NCI-H524 treated with DMSO at 0.1 percent for 48 hours (cell line): Measurements from ENCODE around the gene CLN6.

Experiments
- DNase-seq: peaks from one replicate; lab custom pipeline; 2025; lab: John Stamatoyannopoulos, UW

CLN6 gene

GRCh38 chr15:68229386-68230156 is at the start of gene CLN6:
Gene CLN6 (minus strand): TSS chr15:68229728. CDS start chr15:68229584, 144 bp downstream.
- DNase-seq: peak; percentile 22

- peak; percentile 16 for DNase-seq
Observed at GRCh38 chr15:68278595-68279405, 49.3 kb upstream of the CLN6 start.

GRCh38 chr15:68278345-68278594 is 48.7 kb upstream of the CLN6 start:
- no peak for DNase-seq

- peak; percentile 64 for DNase-seq
Observed at GRCh38 chr15:68277603-68278344, 48.2 kb upstream of the CLN6 start, which contains the start of gene FEM1B. Gene FEM1B (plus strand): TSS chr15:68277745. CDS start chr15:68278418, 673 bp downstream.

GRCh38 chr15:68277131-68277602 is 47.6 kb upstream of the CLN6 start:
- DNase-seq: peak; percentile 44

GRCh38 chr15:68276668-68277067 is 47.1 kb upstream of the CLN6 start:
- DNase-seq: no peak

- no peak for DNase-seq
Observed at GRCh38 chr15:68275165-68275746, 45.7 kb upstream of the CLN6 start.

- DNase-seq: no peak
Observed at GRCh38 chr15:68274201-68274848, 44.8 kb upstream of the CLN6 start.

GRCh38 chr15:68272721-68273271 is 43.3 kb upstream of the CLN6 start:
- no peak for DNase-seq

- no peak for DNase-seq
Observed at GRCh38 chr15:68271854-68272471, 42.4 kb upstream of the CLN6 start.

- no peak for DNase-seq
Observed at GRCh38 chr15:68268405-68268804, 38.9 kb upstream of the CLN6 start.

- DNase-seq: no peak
Observed at GRCh38 chr15:68265674-68266073, 36.1 kb upstream of the CLN6 start.

- no peak for DNase-seq
Observed at GRCh38 chr15:68265081-68265480, 35.6 kb upstream of the CLN6 start.

- DNase-seq: no peak
Observed at GRCh38 chr15:68264282-68264681, 34.8 kb upstream of the CLN6 start.

- no peak for DNase-seq
Observed at GRCh38 chr15:68262514-68263356, 33.2 kb upstream of the CLN6 start.

GRCh38 chr15:68261980-68262379 is 32.5 kb upstream of the CLN6 start:
- DNase-seq: no peak

GRCh38 chr15:68261241-68261640 is 31.7 kb upstream of the CLN6 start:
- no peak for DNase-seq

GRCh38 chr15:68259883-68260282 is 30.4 kb upstream of the CLN6 start:
- DNase-seq: peak; percentile 78

- DNase-seq: no peak
Observed at GRCh38 chr15:68258692-68259091, 29.2 kb upstream of the CLN6 start.
